Activated T-cell treated with anti-CD3 and anti-CD28 coated beads, Interleukin-2, amount 50 U/mL, for 48 hours (primary cell): ENCODE measurements around the gene NDST3.
"Not testable (repeated sequence)": the region's sequence is repeated elsewhere in the genome, so short reads cannot be mapped to it uniquely, and the experiment has no call there.

Experiments used
- DNase-seq, 2 experiments: peaks; one replicate each; pipeline ENCODE4 v3.0.0-alpha.2; 2020

The NDST3 gene

DNA sequence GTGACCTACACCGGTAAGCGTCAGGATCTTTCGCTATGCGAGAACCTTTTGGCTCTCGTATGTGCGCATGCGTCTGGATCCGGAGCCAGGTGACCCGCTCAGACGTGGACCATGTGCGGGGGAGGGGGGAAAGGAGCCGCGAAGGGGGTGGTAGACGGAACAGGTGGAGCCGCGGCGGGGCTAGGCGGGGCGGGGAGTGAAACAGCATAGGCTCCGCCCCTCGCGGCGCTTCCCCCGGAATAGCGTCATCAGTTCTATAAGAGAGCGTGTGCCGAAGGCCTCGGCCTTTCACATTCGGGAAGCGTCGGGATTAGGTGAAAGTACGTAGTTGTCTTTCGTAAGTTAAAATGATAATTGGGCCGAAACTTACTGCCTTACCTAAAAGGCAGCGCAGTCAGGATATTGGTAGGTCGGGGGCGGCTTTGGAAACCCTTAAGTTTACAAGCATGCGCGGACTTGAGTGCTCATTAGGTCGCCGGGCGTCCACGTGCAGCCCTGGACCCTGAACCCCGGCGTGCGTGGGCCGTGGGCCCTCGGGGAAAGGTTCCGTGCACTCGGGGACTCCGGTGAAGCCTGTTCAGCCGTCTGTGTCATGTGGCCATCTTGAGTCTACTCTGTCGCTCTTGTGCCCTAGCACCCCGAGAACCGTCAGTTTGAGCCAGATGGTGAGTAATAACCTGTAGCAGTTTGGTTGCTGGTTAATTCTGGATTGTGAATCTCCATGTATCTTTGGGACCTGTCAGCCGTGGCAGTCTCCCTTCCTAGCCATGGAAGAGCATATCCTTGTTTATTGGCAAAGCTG is 244.4 kb downstream of the NDST3 start:
- DNase-seq: peak; percentile 96 to 97

DNA sequence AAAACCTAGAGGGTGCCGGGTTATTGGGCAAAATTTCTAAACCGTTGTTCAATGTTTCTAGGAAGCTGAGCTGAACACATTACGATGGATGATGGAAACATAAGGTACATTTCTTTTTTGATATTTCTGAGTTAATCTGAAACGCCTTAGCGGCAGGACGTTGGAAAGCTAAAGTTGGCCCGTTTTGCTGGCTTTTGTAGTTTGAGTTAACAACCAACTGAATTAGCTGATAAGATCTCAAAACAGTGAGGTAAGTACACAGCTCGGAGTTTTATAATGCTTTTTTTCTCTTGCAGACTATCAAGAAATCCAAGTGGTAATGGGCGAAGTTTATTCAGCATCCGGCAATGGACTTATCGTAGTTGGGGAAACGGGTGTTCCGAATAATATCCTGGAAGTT is 245.0 kb downstream of the NDST3 start:
- DNase-seq: no peak

DNA sequence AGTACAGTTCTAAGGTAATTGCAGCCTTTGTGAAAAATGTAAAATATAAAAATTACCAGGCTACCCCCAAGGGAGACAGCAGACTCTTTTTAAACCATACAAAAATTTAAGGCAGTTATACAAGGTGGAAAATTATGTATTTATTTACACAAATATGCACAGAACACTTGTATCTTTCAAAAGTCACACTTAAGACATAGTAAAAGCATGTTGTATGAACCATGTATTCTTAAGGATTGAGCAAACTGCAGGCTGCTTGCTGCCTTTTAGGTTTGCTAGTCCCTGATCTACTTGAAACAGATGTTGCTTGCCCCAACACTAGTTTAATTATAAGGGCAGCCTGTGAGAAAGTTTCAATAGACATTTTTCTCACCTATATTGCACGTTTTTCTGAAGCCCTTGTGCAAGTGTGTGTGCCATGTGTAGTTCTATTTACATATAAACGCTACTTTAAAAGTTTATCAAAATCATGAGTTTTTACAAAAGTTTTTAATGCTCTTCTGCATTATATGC is 245.7 kb downstream of the NDST3 start:
- DNase-seq: no peak

DNA sequence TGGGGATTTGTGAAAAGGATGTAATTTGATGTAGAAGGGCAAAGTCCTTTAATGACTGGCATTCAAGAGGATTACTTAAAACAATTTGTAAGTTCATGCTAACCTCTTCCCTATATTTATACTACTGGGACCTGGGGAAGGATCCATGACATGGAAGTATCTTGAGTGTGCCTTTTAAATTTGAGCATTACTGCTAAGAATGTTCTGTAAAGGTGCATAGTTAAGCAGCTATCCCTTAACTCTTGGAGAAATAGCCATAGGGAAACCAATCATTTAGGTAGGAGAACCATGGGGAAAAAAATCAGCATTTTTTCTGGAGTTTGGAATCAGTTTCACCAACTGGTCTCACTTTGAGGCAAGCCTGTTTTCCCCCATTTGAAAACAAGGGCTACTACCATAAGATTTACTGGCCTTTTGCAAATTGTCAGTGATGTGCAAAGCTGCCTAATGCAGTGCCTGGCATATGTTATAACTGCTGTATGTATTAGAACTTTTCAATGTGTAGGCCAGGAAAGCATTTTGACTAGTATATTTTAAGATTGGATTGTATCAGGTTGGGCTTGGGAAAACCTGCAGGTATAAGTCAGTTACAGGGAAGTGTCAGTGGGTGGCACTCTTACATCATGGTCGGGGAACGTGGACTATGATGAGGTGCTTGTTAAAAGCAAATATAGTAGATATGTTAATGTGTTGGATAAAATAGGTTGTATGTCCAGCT is 246.4 kb downstream of the NDST3 start:
- peak in 1 of 2 experiments; percentile 31 for DNase-seq

DNA sequence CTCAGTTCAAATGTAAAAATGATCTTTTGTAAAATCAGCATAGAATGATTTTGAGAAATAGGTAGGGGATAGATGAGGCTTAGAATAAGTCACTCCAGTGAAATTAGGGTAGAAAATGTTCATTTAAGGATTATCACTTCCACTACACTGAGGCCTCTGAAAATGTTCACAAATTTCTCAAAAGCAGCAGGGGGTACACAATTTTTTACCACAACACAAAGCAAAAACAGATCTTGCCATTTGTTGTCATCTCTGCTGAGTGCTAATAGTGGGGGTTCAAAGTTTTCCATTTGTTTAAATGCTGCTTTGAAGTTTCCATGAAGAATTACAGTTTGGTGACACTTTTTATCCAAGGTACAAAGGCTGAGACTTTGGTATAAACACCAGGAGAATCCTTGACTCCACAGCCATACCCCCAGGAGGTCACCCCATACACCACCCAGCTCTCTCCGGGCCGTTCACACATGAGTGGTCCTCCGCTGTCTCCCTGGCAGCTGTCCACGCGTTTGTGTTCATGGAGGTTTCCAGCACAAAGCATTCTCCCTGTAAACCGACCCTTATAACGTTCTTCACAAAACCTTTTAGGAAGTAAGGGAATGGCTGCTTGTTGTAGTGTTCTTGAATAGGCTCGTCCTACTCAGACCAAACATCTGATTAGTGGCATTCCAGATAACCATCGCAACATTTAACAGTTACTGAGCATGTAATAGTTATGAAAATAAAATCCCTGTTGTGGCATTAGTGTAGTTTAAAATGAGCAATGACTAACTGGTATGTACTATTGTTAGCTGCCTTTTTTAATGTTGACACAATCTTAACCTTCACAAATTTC is 247.5 kb downstream of the NDST3 start:
- peak; percentile 48 to 51 for DNase-seq

DNA sequence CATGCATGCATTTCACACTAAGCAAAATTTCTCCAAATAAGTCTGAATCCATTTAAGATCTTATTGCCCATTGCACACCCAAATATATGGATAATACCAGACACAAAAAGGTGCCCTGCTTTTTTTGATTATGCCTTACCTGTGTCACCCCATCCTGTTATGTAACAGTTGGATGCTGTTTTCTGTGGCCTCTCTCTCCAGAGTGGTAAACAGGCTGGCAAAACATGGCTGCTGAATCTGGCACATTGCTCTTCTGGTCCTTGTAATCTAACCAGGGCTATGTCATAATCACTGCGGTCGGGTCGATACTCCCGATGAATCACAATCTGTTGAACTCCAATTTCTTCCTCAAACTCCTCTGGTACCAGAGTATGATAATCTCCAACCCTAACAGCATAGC is 248.4 kb downstream of the NDST3 start:
- peak in 1 of 2 experiments; percentile 33 for DNase-seq

DNA sequence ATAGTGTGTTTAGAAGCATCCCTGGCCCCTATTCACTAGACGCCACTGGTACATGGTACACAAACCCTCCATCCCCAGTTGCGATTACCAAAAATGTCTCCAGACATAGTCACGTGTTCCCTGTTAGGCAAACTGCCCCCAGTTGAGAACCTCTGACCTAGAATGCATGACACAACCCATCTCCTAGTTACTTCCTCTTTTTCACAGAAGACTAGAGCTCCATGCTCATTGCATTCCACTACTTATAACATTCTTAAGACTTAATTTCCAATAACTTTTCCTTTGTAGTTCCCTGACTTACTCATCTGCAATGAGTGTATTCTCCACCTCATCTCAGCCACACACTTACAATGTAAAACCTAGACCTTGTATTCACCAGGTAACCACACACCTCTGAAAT is 249.9 kb downstream of the NDST3 start:
- no peak for DNase-seq

DNA sequence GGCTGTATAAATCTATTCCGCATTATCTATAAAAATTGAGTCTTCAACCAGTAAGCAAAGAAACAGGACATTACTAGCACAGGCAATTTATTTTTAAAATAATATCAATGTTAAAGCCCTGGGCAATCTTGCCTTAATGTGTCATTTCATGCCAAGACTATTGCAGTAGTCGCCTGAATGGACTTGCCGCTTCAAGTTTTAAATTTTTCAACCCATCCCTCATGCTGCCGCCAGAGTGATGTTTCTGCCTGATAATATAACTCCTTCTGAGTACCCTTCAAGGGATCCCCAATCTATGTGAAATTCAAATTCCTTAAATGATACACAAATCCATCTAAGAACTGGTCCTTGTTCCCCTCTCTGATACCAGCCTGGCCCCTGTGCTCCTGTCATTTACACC is 251.6 kb downstream of the NDST3 start:
- no peak for DNase-seq

DNA sequence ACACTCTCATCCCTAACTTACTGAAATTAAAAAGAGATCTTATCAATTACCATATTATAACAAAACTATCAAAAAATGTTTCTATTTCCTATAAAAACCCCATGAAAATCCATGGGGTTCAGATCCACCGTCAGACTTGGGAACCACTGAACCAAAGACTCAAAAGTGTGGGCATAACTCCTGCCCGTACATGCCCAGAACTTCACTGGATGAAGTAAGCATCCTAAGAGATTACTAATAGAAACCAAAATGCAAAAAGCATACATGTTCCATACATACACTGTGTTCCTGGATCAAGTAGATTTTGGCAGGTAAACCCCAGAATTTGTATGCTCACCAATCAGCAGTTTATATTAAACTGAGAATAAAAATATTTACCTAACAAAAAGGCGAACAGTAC is 252.4 kb downstream of the NDST3 start:
- no peak for DNase-seq

DNA sequence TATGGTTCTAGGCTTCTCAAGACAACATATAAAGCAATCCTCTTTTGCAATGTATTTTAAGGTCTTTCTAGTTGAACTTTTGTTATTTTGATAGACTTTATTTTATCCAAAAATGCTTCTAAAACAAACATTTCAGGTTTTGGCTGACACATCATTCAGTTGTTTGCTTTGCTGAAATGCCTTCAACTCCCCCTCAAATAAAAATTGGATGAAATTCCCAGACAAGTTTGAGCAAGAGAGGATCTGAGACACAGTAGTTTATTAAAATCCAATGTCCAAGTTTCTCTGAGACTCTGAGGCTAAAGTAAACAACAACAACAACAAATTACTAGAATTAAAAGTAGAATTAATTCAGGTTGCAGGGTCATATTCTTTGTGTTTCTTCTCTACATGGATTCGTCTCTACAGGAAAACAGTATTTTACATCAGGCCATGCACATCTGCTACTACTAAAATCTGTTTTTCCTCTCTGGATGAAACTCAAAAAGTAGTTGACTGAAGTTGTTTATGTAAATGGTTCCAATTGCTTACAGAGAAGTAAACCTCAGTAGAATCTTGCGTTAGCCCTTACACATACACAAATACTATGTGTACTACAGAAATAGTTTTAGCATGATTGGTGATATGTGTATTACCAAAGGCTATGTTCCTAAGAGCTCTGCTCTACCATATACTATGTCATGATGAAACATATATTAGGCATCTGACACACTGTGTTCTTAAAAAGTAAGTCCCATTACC is 253.6 kb downstream of the NDST3 start:
- no peak for DNase-seq

DNA sequence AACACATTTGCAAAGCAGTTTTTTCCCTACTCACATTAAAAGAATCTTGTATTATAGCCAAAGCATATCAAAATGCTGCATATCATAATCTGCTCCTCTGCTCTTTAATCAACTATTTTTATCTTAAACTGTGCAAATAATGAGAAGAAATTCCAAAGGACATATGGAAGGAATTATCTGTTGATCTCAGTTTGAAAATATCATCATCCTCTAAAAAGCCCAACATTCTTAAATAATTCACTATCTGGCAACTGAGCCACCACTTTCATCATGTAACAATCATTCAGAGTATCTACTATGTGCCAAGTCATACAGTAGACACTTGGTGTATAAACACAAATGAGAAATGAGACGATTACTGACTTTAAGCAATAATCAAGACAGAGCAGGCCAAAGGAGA is 255.5 kb downstream of the NDST3 start:
- DNase-seq: no peak

DNA sequence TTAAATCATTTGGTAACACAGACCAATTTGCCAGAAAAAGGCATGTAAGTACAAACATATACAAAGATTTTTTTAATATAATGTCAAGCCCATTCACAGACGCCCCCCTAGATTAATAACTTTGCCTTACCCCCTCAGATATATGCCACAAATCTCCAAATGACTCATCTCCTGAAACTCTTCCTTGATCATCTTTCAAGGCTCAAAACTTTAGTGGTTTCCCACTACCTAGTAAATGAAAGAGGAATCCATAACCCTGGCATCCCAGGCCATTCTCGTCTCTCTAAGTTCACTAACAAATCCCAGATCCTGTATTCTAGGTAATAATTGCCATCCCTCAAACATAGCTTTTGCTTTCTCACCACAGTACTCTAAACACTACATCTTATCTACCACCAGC is 256.7 kb downstream of the NDST3 start:
- no peak for DNase-seq

DNA sequence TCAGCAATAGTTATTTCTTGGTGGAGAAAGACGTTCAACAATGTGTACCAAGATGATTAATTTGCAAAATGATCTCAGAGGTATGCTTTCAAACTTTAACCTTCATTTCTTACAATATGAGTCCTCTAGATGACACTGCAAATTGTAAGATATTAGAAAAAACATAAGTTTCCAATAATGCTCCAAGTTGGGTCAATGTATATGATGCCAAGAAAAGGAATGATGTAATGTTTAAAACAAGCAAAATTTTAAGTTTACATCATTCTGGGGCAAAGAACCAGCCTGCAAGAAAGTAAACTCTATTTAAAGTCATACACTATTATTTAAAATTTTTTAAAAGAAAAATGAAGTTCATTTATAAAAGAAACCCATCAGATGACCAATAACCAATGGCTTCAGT is 262.4 kb downstream of the NDST3 start:
- DNase-seq: no peak

DNA sequence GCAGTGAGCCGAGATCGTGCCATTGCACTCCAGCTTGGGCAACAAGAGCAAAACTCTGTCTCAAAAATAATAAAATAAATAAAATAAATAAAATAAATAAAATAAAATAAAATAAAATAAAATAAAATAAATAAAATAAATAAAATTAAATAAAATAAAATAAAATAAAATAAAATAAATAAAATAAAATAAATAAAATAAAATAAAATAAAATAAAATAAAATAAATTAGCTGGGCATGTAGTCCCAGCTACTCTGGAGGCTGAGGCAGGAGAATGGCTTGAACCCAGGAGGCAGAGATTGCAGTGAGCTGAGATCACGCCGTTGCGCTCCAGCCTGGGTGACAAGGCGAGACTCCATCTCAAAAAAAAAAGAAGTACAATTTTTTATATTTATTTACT is 265.3 kb downstream of the NDST3 start:
- not testable (repeated sequence) for DNase-seq

DNA sequence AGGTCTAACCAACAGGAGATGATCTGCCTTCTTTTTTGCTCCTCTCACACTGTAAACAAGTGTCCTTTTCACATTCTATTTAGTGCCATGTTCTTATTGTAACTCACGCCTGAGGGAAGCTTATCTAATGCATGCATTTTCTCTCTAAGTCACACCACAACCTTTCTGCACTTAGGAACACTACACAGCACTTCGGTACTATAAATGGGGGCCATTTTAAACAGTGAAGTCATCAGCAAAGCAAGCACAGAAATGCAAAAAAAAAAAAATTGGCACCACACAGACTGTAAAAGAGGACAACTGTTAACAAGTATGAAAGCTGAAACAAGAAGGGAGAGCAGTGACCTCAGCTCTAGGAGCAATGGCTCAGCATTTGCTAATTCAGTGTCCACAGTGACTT is 273.4 kb downstream of the NDST3 start:
- no peak for DNase-seq
